ENCODE data around the gene CEP57L1.

DNA sequence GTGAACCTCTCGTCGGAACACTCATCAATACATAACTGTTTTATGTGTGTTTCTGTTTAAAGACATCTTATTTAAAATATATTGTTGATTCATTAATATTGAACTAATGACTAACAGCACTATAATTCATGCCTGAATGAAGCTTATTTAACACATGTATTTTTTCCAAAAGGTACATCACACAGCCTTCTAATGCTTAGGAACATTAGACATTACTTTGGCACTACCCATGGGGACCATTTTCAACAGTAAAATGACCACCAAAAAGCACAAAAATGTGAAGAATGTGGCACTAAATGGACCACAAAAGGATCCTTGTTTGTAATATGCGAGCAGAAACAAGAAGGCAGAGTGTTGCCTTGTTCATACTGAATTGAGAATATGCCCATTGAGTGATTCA, 109.2 kb downstream of the CEP57L1 start:
- TF ChIP-seq CTCF (IDR thresholded peaks at IDR 0.05 in 8 of 11, conservative IDR thresholded peaks at IDR 0.05 in 3 of 11), result no peak
- no peak for TF ChIP-seq POLR2A (IDR thresholded peaks at IDR 0.05)
